Ramos (cell line): ENCODE measurements around the gene TM9SF4.
"Not testable (repeated sequence)": the region's sequence is repeated elsewhere in the genome, so short reads cannot be mapped to it uniquely, and the experiment has no call there.

Source experiments
- in situ Hi-C: fragments of 300-500 bp; cut with MboI; formaldehyde crosslinking; loops from one replicate; pipeline ENCODE4 v1.14.3; 2022; ENCODE audit warnings: low sequenced_read_pairs; ENCODE audit not compliant: unreplicated experiment

TM9SF4 gene

GRCh38 chr20:32153156-32153665, 43.7 kb downstream of the TM9SF4 start:
- in situ Hi-C loops: no loop called here

DNA sequence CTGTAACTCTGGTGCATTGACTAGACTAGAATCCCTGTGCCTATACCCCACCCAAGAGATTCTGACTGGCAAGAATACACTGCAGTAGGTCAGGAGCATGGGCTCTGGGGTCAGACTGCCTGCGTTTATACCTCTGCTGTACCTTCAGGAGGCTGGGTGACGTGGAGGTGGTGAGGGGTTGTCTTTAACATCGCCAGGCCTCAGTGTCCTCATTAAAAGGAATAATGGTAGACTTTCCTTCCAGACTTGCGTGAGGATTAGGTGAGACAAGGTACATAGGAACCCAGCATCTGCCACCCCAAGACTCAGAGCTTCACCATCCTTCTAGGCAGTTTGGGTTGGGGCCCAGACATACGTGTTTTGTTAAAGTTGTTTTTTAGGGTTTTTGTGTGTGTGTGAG, 44.3 kb downstream of the TM9SF4 start:
- in situ Hi-C loops: no loop called here

DNA sequence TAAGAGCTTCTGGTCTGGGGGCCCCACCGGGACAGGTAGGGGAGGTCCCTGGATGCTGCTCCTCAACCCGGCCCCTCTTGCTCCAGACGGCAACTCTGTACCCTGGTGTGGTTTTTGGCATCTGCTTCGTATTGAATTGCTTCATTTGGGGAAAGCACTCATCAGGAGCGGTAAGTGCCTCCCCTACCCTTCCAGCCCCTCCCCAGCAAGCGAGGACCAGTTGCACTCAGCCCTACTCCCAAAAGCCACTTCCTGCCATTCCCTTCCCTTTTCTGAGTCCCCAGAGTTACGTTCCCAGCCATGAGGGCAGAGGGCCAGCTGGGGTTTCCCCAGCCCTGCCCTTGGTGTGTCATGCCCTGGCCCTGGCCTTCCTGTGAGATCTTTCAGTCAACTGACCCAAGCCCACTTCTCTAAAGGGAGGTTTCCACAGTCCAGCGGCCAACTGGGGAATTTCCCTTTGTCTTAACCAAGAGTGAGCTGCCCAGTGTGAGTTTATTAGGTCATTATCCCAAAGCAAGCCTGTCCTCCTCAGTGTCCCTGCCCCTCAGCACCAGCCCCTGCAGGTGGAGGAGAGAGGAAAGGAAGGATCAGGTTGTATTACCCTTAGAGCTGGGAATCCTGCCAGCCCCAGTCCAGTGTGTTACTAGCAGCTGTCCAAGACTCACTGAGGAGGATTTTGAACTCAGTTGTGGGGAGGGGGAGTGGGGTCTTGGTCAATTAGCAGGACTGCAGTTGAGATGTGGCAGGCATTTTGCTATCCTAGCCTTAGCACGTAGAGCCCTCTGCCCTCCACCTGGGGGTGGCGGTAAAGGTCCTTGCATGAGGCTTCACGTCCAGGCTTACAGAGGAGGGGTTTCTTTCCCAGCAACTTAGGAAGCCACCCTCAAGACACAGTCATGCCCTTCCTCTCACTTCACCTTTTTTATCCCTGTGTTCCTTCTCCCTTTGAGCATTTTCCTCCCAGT, 45.8 kb downstream of the TM9SF4 start:
- in situ Hi-C loops: no loop called here

GRCh38 chr20:32157611-32158010, 48.1 kb downstream of the TM9SF4 start:
- in situ Hi-C loops: no loop called here

DNA sequence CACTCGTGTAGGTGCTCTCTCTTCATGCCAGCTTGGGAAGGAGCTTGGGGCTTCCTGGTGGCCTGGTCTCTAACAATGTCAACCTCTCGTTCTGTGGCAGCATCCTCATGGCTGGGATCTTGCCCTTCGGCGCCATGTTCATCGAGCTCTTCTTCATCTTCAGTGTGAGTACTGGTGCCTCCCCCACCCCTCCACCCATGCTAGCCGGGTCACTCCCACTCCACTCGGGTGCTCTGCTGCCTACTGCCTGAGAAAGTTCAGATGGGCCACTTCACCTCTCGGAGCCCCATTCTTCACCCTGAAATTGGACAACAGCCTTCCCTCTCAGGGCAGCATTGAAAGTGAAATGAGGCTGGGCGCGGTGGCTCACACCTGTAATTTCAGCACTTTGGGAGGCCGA, 48.8 kb downstream of the TM9SF4 start:
- in situ Hi-C loops: no loop called here

GRCh38 chr20:32158943-32159660, 49.6 kb downstream of the TM9SF4 start:
- in situ Hi-C loops: no loop called here

GRCh38 chr20:32159766-32160221, 50.3 kb downstream of the TM9SF4 start:
- in situ Hi-C loops: no loop called here

DNA sequence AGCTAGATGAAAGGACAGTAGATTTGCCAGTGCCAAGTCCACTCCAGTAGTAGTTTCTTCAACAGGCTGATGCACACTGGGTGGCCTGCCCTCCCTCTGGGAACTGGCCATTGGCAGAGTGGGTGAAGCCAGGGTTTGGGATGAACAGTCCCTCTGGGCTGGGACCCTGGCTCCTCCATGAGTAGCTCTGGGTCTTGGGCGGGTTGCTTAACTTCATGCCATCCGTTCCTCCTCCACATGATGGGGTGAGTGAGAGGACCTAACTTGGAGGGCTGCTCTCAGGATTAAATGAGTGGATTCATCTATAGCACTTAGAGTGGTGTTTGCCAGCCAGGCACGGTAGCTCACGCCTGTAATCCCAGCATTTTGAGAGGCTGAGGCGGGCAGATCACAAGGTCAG, 50.8 kb downstream of the TM9SF4 start:
- in situ Hi-C loops: no loop called here

GRCh38 chr20:32162351-32162750, 52.8 kb downstream of the TM9SF4 start:
- in situ Hi-C loops: no loop called here

DNA sequence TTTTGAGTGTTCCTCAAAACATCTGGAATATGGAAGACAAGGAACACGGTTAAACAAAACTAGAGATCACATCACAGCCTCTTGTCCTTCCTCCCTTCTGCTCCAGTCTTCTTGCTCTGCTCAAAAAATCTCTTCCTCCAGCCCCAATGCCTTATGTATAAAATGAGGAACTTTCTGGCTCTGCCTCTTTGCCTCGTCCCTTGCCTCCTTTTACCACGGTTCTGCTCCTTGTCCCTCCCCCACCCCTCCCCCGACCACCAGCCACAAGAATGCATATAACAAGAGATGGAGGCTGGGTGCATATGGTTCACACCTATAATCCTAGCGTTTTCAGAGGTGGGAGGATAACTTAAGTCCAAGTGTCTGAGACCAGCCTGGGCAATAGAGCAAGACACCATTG, 54.4 kb downstream of the TM9SF4 start:
- in situ Hi-C loops: no loop called here

DNA sequence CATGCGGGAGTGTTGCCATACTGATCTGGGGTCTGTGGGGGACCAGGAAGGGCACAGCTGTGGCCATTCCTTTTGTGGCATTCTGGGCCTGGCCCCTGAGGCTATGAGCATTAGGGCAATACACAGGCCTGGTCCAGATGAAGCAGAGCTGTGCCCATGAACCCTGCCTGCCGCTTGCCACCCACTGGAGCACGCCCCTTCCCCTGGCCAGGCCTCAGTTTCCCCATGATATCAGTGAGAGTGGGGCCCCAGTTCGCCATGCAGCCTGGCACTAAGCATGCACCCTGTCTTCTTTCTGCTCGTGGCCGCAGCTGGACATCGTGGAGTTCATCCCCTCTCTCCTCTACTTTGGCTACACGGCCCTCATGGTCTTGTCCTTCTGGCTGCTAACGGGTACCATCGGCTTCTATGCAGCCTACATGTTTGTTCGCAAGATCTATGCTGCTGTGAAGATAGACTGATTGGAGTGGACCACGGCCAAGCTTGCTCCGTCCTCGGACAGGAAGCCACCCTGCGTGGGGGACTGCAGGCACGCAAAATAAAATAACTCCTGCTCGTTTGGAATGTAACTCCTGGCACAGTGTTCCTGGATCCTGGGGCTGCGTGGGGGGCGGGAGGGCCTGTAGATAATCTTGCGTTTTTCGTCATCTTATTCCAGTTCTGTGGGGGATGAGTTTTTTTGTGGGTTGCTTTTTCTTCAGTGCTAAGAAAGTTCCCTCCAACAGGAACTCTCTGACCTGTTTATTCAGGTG, 55.6 kb downstream of the TM9SF4 start:
- in situ Hi-C loops: no loop called here

- in situ Hi-C loops: no loop called here
These were observed 56.5 kb downstream of the TM9SF4 start for GRCh38 chr20:32165836-32166545.

DNA sequence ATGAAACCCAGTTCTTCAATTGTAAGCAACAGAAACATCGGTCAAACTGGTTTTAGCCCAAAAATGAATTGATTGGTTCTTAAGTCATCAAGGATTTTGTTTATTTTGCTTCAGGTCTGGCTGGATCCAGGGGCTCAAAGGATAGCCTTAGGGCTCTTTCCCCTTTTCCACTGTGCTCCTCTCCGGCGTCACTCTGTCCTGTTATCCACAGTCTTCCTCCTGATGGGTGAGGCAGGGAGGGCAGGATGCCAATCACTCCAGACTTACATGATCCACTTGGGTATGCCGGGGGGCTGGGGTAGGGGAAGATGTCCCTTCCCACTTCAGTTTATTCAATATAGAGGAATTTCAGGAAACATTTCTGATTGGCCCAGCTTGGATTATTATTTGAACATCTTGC, 58.0 kb downstream of the TM9SF4 start:
- in situ Hi-C loops: no loop called here

GRCh38 chr20:32168184-32168910, 58.8 kb downstream of the TM9SF4 start:
- in situ Hi-C loops: no loop called here

DNA sequence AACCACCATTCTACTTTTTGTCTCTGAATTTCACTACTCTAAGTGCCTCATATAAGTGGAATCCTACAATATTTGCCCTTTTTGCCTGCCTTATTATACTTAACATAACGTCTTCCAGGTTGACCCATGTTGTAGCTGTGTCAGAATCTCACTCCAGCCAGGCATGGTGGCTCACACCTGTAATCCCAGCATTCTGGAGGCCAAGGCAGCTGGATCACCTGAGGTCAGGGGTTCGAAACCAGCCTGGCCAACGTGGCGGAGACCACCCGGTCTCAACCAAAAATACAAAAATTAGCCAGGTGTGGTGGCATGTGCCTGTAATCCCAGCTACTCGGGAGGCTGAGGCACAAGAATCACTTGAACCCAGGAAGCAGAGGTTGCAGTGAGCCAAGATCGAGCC, 68.2 kb downstream of the TM9SF4 start:
- in situ Hi-C loops: not testable (repeated sequence)

- in situ Hi-C loops: no loop called here
These were observed 70.0 kb downstream of the TM9SF4 start for GRCh38 chr20:32179515-32179914.

DNA sequence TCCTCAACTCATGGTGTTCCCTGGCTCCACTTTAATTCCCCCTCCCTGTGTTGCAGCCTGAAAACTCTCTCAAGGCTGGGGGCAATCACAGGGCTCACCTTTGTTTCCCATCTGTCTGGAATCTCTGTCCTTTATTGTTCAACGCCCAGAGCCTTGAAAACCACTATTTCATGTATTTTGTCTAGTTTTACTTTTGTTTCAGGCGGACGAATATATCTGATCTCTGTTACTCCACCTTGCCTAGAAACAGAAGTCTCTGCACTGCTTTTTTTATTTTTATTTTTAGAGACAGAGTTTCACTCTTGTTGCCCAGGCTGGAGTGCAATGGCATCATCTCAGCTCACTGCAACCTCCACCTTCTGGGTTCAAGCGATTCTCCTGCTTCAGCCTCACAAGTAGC, 70.4 kb downstream of the TM9SF4 start:
- in situ Hi-C loops: no loop called here

- in situ Hi-C loops: no loop called here
These were observed 72.1 kb downstream of the TM9SF4 start for GRCh38 chr20:32181606-32182005.

- in situ Hi-C loops: no loop called here
These were observed 74.6 kb downstream of the TM9SF4 start for GRCh38 chr20:32183947-32184635.
